IPS-11a (cell line): ENCODE data around the gene FAM72D.
"Not testable (repeated sequence)": the region's sequence is repeated elsewhere in the genome, so short reads cannot be mapped to it uniquely, and the experiment has no call there.

Source experiments
- H3K4me3 ChIP-seq: one replicate; pipeline ENCODE4 v1.5.1; 2013; ENCODE audit warnings: low read depth, low read length, control low read depth

The FAM72D gene

DNA sequence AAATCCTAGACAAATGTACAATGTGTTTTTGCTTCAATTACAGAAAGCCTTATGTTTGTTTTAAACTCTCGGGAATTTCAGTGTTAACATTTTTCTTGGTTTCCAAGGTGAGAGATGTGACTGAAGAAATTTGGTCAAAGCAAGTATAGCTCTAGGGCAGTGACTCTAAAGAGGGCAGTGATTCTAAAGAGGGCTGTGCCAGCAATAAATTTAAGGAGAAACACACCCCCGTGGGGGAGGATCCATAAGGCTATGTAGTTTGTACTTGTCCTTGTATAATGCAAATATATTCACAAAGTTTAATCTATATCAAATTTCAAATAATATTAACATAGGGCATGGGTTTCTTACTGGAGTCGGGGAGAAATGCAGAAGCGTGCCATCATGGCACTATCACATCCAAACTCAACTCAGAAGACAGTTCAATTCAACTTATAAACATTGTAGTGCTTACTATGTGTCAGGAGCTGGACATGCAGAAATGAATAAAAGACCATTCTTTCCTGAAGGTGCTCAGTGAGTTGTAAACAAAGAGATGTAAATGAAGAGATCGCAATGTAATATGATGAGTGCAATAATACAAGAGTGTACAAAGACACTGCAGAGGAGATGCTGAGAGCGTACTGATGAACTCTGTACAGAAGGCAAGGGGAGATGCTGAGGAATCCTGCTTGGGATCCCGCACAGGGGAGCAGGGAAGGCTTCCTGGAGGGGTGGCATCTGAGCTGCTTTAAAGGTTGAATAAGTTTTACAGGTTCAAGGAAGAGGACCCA lies 13.1 kb upstream of the FAM72D start:
- H3K4me3 ChIP-seq: not testable (repeated sequence)

DNA sequence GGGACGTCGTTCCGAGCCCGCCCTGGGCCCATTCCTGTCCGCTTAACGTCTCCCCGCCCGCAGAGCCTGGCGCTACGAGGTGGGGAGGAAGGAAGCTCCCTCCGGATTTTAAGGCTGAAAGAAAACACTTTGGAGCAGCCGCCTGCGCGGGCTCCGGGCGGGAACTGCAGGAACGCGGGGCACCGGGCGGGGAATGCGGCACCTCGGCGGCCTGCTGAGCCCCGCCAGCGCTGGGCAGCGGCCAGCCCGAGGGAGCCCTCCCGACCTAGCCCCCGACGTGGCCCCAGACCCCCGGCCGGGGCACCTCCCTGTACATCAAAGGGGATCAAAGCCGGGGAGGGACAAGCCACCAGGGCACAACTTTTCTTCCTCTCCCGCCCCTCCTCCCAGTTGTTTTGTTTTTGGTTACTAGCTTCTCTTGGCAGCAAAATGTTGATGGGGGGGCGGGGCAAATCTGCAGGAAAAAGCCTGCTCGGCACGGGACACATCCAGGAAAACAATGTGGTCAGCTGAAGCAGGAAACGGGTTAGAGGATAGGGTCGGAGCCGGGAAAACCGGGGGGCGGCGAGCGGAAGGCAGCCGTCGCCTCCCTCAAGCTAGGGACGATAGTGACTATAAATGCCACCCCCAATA lies 2.1 kb upstream of the FAM72D start:
- H3K4me3 ChIP-seq: not testable (repeated sequence)

GRCh38 chr1:145094655-145095211 lies 1.0 kb upstream of the FAM72D start:
- not testable (repeated sequence) for H3K4me3 ChIP-seq

GRCh38 chr1:145101725-145102124 lies 6.0 kb downstream of the FAM72D start:
- not testable (repeated sequence) for H3K4me3 ChIP-seq

DNA sequence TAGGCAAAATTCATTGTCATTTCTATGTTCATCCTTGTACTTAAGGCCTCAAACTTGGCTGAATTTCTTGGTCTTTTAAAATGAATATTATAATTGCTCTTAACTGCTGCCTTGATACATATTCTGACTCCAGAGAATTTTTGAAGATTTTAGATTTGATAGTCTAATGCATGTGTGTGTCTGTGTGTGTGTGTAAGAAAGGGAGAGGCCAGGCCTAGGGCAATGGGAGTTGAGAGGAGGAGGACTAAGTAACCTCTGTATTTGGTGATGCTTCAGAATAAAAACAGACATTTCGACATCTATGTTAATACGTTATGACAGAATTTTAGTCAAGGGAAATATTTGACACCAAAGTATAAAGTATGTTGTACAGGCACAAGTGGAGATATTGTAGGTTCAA lies 7.5 kb downstream of the FAM72D start:
- not testable (repeated sequence) for H3K4me3 ChIP-seq

DNA sequence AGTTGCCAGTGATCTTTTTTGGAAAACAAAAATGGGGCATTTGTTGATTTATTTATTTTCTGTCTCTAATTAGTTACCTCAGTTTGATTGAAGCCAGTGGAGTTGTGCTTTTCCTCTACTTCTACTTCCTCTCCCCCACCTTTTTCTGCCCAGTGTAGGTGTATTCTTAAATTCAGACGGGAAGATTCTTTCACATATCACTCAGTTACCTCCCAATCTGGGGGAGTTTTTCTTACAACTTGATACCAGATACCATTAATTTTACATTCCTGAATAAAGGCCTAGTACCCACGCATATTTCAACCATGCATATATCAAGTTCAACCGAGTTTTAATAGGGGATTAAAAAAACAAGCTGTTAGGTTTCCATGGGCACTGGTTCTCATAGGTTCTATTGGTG lies 15.9 kb downstream of the FAM72D start:
- not testable (repeated sequence) for H3K4me3 ChIP-seq

DNA sequence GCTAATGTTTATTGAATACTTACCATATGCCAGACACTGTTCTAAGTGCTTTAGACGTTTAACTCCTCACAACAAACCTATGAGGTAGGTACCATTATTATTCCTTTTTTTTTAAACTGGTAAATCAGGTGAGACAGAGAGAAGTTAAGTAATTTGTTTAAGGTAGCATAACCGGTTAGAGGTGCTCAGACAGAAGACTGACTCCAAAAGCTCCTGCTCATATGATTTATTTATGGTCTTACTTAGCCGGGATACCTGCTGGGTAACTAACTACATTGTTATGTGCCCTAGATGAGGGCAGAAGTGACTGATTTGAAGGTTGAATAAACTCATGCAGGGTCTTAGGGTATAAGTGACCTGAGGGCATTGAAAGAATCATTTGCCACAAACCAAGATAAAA lies 16.9 kb downstream of the FAM72D start:
- not testable (repeated sequence) for H3K4me3 ChIP-seq

- not testable (repeated sequence) for H3K4me3 ChIP-seq
Observed at GRCh38 chr1:145114560-145115057, 18.8 kb downstream of the FAM72D start.

- not testable (repeated sequence) for H3K4me3 ChIP-seq
Observed at GRCh38 chr1:145115587-145116493, 20.1 kb downstream of the FAM72D start.

DNA sequence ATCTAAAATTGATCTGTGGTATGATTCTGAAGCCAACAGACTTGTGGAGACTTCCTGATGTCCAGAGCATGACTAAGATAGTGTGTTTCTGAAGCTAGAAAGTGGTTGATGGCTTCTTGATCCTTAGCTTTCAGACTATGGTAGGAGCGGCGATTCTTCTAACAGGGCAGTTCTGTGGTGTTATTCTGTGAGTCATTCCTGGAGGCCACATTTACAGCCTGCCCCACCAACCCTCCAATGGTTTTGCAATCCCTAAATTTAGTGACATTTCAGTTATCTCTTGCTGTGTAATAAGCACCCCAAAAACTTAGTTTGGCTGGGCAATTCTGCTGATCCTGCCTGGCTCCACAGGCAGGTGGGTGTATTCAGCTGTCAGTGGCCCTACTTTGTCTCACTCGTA lies 24.1 kb downstream of the FAM72D start:
- not testable (repeated sequence) for H3K4me3 ChIP-seq

GRCh38 chr1:145122344-145123061 lies 26.7 kb downstream of the FAM72D start:
- H3K4me3 ChIP-seq: not testable (repeated sequence)

DNA sequence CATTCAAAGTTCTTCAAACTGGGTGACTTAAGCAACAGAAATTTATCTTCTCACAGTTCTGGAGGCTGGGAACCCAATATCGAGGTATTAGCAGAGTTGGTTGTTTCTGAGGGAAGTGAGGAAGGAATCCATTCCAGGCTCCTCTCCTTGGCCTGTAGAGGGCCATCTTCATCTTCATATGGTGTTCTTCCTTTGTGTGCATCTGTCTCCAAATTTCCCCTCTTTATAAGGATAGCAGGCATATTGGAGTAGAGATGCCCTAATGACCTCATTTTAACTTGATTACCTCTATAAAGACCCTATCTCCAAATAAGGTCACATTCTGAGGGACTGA lies 27.3 kb downstream of the FAM72D start:
- H3K4me3 ChIP-seq: not testable (repeated sequence)

DNA sequence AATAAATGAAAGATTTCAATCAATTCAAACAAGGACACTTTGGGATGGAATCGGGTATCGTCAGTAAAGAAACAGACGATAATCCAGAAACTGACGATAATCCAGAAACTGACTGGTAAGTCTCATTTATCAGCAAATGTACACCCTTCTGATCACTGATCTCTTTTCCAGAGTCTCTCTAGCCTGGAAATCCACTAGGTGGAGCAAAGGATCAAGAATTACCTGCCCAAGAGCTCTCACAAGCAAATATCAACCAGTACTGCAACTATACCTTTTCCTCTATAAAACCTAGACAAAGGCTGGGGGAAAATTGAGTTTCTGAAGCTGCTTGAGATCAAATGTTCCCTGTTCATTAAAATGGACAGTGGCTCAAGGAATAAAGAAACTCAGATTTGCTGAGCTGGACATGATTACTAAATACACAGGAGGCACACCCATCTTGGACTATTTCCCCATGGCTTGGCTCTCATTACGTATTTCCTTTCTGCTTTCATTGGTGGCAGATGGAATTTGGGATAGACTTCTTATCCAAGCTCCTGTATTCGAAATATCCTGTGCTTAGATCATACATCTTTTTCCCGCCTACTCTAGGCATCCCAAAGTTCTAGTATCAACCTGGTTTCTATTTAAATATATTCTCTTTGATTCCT lies 28.3 kb downstream of the FAM72D start:
- not testable (repeated sequence) for H3K4me3 ChIP-seq

- H3K4me3 ChIP-seq: not testable (repeated sequence)
Observed at GRCh38 chr1:145125112-145125511, 29.3 kb downstream of the FAM72D start.

- H3K4me3 ChIP-seq: not testable (repeated sequence)
Observed at GRCh38 chr1:145127144-145127543, 31.4 kb downstream of the FAM72D start.

DNA sequence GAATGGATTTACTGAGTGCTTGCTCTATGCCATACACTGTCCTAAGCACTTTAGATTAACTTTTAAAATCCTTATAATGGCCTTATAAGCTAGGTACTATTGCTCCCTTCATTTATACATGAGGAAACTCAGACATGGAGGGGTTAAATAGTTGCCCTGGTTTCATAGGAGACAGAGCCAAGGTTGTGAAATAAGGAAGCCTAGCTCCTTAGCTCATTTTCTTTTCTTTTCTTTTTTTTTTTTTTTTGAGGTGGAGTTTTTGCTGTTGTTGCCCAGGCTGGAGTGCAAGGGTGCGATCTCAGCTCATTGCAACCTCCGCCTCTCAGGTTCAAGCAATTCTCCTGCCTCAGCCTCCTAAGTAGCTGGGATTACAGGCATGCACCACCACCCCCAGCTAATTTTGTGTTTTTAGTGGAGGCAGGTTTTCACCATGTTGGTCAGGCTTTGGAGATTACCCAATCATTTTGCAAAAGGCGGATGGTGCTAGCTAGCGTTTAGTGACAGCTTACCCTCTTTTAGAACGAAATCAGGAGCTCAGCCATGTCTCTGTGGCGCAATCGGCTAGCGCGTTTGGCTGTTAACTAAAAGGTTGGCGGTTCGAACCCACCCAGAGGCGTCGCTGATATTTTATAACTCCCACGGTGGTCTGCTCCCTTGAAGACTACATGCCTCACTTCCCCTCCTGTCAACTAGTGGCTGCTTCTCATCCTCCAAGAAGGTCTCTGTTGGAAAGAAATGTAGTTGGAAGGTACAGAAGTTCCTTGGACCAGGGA lies 33.1 kb downstream of the FAM72D start:
- not testable (repeated sequence) for H3K4me3 ChIP-seq

DNA sequence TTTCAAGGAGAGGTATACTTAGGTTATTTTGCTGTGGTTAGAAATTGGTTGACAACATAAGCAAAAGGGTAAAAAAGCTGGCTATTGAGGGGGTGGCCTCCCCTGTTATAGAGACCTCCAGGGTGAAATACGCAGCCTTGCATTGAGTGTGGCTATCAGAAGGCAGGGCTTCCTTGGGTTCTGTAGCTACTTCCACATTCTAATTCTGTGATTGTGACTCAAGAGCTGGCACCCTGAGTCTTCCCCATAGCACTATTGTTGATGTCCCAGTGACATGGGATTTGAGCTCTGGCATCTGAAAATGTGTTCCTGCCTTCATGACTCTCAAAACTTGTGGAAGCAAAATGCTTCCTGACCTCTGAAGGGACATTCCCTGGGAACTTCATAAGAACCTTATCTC lies 38.7 kb downstream of the FAM72D start:
- H3K4me3 ChIP-seq: not testable (repeated sequence)

DNA sequence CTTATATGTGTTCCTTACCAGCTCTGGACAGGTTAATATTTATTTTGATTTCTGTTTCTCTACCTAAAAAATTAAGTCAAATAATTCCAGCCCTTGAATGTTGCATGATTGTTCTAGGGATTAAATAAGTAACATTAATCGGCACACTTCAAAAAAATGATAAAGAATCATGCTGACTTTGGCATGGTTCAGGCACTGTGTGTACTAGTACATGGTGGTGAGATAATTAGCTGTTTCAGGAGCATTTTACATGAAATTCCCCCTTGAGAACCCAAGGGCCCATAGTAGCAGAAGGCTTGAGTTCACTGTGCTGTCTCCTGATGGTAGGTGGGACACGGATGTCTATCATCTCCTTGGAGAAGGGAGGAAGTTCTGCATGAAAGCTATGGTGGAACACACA lies 44.8 kb downstream of the FAM72D start:
- H3K4me3 ChIP-seq: not testable (repeated sequence)

DNA sequence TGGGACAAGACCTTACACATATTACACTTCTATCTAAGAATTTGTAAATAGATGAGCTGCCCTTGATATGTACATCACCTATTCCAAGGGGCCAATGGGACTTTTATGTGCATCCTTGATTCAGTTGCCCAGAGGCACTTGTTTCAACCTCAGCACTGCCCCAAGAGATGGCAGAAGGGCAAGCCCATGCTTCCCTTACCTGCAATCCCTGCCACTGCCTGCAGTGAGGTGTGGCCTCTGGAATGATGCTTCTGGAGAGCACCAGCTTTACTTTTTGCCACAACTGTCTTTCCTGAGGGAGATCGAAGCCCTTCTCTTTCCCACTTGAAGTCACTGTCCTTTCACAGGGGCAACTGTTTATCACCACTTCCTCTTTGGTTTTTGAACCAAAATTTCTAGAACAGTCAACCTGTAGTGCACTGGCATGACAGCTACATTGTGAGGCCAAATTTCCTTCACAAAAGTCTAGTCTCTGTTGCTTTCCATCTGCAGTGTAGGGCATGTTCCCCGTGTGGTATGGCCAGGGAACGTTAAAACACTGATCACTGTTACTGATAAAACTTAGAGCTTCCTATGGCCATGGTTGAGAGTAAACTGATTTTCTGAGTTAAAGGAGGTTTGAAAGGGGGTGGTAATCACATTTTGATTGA lies 48.6 kb downstream of the FAM72D start:
- not testable (repeated sequence) for H3K4me3 ChIP-seq
